ENCODE measurements around the gene NPAS2.

Gene NPAS2

DNA sequence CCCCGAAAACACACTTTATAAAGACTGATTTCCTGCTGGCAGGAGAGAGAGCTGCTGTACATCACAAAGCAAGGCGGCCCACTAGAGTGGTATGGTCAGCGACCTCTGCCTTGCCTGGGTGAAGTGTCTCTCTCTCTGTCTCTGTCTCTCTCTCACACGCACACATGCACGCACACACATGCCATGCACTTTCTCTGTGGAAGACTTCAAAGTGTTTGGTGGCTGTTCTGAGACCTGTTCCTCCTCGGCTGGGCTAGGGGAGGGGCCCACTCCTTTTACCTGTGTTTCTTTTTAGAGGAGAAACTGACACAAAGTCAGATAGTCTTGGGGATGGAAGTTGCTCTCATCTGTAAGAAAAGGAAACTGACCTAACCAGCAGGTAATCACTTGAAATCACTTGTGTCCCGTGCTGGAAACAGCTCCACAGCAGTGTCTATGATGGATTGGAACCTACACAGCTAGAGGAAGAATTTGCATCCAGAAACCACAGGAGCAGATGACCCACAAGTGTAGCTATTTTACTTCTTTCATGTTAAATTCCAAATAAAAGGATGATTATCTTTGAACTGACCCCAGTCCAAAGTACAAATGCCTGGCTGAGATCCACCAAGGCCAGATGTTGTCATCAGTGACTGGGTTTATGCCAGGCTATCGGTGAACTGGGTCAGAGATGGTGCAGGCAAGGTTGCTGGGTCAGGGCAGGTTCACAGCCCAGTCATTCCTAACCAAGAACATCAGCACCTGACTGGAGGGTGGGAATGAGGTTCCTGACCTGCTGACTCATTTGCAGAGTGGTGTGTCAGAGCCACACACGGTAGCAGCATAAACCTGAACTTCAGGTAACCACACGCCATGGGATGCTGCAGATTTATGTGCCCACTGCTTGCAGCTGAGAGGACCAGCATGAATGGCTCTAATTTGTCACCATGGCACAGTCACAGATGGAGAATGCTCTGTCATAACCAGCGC, 63.0 kb downstream of the NPAS2 start:
- DNase-seq, result no peak

- no peak for DNase-seq
Observed at GRCh38 chr2:100884145-100884621, 64.2 kb downstream of the NPAS2 start.

DNA sequence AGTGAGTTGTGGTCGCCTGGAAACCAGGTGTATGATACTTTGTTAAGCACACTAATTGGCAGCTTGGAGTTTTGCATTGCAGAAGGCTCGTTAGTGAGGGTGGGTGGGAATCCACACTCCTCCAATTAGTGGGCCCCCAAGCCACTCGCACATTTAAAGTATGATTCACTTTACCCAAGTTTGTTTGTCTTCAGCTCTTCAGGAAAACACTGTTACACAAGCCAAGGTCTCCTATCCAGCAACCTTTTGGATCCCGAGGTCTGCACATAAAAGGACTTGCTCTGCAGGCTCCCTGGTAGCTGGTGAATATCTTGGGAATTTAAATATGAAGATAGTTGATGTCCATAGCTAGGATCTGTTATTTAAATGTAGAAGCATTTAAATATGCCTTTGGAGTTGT, 66.1 kb downstream of the NPAS2 start:
- no peak for DNase-seq

GRCh38 chr2:100887039-100887578, 67.2 kb downstream of the NPAS2 start:
- DNase-seq, result no peak

GRCh38 chr2:100887713-100888495, 68.0 kb downstream of the NPAS2 start:
- peak in 26 of 51 donors; percentile 10 to 74 (median 38) for DNase-seq

DNA sequence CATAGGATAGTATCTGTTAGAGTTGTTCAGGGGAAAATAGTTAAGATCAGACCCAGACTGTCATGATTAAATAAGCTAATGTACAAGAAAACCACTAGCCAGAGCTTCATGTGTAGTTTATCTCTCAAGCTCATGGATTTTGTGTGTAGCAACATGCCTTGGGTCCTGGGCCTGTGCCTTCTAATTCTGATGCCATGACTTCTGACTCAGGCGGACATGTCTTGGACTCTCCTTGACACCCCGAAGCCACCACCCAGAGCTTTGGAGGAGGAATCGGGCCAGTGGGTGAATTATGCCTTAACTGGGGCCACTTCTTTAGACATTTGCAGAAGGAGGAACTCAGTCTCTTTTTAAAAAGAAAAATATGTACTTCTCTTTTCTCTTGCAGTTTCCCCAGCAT, 68.7 kb downstream of the NPAS2 start:
- no peak for DNase-seq

GRCh38 chr2:100889286-100889685, 69.3 kb downstream of the NPAS2 start:
- DNase-seq, result no peak

GRCh38 chr2:100891906-100892642, 72.1 kb downstream of the NPAS2 start:
- no peak for DNase-seq

DNA sequence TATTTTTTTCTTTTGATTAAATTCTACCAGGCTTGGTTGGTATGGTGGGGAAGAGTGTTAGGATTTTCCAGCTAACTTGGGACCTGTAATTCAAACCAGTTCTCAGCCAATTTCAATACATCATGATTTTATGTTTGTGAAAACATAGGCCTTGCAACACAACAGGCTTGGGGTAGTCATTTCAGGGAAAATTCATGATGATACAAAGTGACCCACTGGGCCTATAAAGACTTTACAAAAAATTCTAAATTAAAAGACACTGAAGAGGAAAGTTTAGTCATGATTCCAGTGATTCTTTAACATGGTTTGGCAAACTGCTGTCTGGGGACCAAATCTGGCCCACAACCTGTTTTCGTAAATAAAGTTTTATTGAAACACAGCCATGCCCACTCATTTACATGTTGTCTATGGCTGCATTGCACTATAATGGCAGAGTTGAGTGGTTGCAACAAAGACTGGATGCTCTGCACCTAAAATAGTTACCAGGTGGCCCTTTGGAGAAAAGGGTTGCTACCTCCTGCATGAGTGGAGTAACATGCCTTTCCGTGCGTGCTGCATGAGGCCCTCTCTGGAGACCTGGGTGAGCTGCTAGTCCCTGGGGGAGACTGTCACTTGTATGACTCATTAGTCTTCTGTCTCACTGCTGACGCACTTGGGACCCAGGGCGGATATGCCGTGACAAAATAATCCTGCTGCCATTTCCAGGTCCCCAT, 73.6 kb downstream of the NPAS2 start:
- DNase-seq, result no peak

DNA sequence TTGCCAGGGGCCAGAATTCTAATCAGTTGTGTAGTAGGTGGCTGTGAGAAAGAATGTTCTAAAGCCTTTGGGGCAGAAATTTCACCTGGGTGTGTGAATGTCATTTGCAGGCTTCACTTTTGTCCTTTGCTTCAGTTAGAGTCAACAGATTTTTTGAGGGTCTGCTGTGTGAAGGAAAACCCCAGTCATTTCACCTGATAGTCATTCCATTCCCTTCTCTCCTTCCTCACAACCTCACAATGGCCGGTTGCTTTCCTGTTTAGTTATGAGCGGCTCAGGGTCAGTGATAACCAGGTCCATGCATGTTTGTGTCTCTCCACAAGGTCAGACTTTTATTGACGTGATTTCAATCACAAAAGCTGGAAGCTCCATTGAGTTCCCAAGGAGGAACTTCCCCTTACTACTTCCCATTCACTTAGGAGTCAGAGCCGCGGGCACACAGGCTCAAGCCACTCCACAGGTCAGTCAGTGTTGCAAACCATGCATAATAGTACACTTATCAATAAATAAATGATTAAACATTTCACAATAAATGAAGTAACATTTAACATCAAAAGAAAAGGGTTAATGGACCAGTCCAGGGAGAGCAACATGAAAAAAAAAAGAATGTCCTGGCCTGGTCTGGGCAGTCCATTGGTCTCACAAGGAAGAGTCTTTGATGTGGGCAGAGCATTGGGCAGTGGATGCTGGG, 74.3 kb downstream of the NPAS2 start:
- no peak for DNase-seq

DNA sequence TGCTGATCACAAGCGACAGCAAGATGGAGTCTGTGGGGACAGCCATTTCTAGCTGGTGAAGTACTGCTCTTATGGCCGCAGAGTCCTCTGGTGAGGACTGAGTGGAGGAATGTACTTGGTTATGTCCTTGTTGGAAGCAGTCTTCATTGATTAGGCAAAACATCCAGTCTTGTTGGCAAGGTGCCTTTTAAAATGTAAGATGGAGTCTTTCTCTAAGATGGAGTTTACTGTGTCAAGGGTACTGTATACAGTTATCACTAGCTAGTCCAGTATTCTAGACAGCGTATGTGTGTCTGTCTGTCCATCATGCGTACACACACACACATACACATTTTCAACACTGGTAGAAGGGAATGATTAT, 74.8 kb downstream of the NPAS2 start:
- no peak for DNase-seq

DNA sequence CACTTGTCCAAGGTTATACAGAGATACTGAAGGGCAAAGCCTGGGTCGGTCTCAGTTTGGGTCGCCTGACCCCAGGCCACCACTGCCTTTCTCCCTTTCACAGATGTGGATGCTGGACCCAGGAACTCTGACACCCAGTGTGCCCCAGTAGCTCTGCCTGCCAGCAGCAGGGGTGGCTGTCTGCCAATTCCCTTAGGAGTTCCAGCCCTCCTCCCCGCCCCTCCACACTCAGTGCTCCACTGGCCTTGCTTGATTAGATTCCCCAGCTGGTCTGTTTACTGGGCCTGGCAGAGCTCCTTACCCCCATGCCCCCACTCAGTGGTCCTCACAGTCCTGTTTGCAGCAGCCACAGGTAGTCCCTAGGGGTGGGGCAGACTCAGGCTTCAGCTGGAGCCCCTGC, 75.5 kb downstream of the NPAS2 start:
- DNase-seq, result peak in 40 of 51 donors; percentile 3 to 81 (median 50)

- peak in 3 of 51 donors; percentile 12 to 29 (median 20) for DNase-seq
Observed at GRCh38 chr2:100895934-100896685, 76.2 kb downstream of the NPAS2 start.

DNA sequence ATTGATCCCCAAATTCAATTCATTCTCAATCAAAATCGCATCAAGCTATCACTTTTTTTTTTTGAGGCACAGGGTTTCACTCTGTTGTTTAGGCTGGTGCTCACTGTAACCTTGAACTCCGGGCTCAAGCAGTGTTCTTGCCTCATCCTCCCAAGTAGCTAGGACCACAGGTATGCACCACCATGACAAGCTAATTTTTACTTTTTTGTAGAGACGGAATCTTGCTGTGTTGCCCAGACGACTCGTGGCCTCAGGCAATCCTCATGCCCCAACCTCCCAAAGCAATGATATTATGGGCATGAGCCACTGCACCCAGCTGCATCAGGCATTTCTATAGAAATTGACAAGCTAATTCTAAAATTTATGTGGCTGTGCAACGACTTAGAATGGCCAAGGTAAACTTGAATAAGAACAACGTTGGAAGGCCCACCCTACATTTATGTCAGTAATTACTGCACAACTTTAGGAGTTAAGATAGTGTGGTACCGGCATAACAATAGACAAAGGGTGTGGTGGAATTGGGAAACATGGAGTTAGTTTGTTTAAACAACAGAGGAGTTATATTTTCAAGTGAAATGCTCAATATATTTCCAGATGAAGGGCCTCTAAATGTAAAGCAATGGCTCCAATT, 78.2 kb downstream of the NPAS2 start:
- DNase-seq, result no peak

DNA sequence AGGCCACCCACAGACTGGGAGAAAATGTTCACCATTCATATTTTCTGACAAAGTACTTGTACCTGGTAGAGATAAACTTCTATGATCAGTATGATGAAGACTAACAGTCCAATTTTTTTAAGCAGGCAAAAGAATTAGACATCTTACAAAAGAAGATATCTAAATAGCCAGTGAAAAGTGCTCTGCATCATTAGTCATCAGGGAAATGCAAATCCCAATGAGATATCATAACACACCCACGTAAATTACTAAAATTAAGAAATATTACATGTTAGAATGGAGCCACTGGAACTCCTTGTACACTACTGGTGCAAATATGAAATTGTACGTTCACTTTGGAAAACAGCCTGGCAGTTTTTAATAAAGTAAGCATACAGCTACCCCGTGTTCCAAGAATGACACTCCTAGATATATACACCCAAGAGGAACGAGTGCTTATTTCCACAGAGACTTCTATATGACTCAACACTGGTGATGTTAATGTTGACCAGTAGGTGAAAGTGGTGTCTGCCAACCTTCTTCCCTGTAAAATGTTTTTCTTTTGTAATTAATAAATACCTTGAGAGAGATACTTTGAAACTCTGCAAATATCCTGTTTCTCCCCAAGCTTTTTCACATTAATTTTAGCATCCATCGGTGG, 80.3 kb downstream of the NPAS2 start:
- no peak for DNase-seq

- DNase-seq, result no peak
Observed at GRCh38 chr2:100902817-100903405, 83.0 kb downstream of the NPAS2 start.

DNA sequence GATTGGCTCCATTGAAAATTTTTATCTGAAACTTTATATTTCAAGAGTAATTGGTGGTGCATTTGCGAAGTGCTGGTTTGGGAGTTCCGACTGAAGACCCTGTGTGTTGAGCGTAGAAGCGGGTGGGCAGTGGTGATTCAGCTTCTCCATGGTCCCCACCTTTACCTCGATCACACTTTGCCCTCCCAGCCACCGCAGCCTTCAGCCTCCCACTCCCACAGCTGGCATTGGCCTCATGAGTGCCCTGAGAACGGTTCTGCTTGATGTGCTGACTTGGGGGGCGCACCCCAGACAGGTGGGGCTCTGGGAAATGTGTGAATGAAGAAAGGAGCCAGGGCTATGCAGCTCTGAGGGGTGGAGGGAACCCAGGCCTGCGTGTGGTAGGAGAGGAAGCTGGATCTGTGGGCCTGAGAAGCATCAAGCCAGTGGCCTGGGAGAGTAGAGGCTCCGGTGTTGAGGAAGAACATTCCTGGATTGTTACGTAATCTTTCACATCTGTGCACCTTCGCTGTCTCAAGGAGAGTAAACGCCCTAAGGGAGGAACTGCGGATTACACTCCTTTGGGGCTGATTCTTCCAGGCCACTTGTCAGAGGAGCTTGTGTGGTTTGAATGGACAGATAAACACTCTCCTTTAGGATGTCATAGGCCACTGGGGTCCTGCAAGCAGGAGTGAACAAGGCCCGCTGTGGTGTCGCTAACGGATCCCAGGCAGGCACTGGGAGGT, 83.8 kb downstream of the NPAS2 start:
- no peak for DNase-seq
